Ishikawa (cell line): ENCODE data around the gene RIPOR1.

ENCODE experiments used
- CEBPB ChIP-seq: IDR thresholded peaks from 2 replicates; pipeline ENCODE4 v1.6.1; 2012
- CREB1 ChIP-seq: IDR thresholded peaks from 2 replicates; pipeline ENCODE4 v1.6.1; 2012; ENCODE audit warnings: low read depth
- EGR1 ChIP-seq: IDR thresholded peaks from 2 replicates; pipeline ENCODE4 v1.6.1; 2012
- EP300 ChIP-seq: IDR thresholded peaks from 2 replicates; pipeline ENCODE4 v1.6.1; 2012; ENCODE audit warnings: borderline replicate concordance
- FOXM1 ChIP-seq: IDR thresholded peaks from 2 replicates; pipeline ENCODE4 v1.6.1; 2012; ENCODE audit warnings: low read depth, borderline replicate concordance
- NFIC ChIP-seq: IDR thresholded peaks from 2 replicates; pipeline ENCODE4 v1.6.1; 2012
- RAD21 ChIP-seq: IDR thresholded peaks from 2 replicates; pipeline ENCODE4 v1.6.1; 2012; ENCODE audit warnings: low read depth
- REST ChIP-seq: IDR thresholded peaks from 2 replicates; pipeline ENCODE4 v1.6.1; 2012; ENCODE audit warnings: low read depth, mild to moderate bottlenecking
- TAF1 ChIP-seq: IDR thresholded peaks from 2 replicates; pipeline ENCODE4 v1.6.1; 2012; ENCODE audit warnings: low read depth, mild to moderate bottlenecking
- TCF12 ChIP-seq: IDR thresholded peaks from 2 replicates; pipeline ENCODE4 v1.6.1; 2012; ENCODE audit warnings: low read depth
- TEAD4 ChIP-seq: IDR thresholded peaks from 2 replicates; pipeline ENCODE4 v1.6.1; 2012
- YY1 ChIP-seq: IDR thresholded peaks from 2 replicates; pipeline ENCODE4 v1.6.1; 2012; ENCODE audit warnings: low read depth
- ZBTB7A ChIP-seq: IDR thresholded peaks from 2 replicates; pipeline ENCODE4 v1.6.1; 2012; ENCODE audit warnings: low read depth
- TF ChIP-seq, protein P1 (sequence below): IDR thresholded peaks from 2 replicates; pipeline ENCODE4 v1.6.1; 2012
- TF ChIP-seq, protein P2 (sequence below): IDR thresholded peaks from 2 replicates; pipeline ENCODE4 v1.6.1; 2012

Gene RIPOR1

GRCh38 chr16:67516296-67517154 lies 12.1 kb upstream of the RIPOR1 start:
- TF ChIP-seq FOXM1 (no peak), NFIC (no peak), TCF12 (no peak), TAF1 (no peak), REST (no peak), ZBTB7A (no peak), EP300 (no peak), CREB1 (no peak), RAD21 (no peak), TEAD4 (no peak), EGR1 (no peak), YY1 (no peak), CEBPB (no peak)
- TF ChIP-seq, protein P1, sequence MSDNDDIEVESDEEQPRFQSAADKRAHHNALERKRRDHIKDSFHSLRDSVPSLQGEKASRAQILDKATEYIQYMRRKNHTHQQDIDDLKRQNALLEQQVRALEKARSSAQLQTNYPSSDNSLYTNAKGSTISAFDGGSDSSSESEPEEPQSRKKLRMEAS, result no peak
- TF ChIP-seq, protein P2, sequence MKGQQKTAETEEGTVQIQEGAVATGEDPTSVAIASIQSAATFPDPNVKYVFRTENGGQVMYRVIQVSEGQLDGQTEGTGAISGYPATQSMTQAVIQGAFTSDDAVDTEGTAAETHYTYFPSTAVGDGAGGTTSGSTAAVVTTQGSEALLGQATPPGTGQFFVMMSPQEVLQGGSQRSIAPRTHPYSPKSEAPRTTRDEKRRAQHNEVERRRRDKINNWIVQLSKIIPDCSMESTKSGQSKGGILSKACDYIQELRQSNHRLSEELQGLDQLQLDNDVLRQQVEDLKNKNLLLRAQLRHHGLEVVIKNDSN, result no peak

GRCh38 chr16:67517155-67517445 lies 11.5 kb upstream of the RIPOR1 start:
- TF ChIP-seq YY1 (no peak), TAF1 (no peak), ZBTB7A (no peak), FOXM1 (no peak), EGR1 (no peak), NFIC (no peak), CEBPB (no peak), CREB1 (no peak), TEAD4 (no peak), RAD21 (no peak), EP300 (no peak), TCF12 (no peak)
- TF ChIP-seq, protein P1, result no peak
- TF ChIP-seq, protein P2, result no peak

DNA sequence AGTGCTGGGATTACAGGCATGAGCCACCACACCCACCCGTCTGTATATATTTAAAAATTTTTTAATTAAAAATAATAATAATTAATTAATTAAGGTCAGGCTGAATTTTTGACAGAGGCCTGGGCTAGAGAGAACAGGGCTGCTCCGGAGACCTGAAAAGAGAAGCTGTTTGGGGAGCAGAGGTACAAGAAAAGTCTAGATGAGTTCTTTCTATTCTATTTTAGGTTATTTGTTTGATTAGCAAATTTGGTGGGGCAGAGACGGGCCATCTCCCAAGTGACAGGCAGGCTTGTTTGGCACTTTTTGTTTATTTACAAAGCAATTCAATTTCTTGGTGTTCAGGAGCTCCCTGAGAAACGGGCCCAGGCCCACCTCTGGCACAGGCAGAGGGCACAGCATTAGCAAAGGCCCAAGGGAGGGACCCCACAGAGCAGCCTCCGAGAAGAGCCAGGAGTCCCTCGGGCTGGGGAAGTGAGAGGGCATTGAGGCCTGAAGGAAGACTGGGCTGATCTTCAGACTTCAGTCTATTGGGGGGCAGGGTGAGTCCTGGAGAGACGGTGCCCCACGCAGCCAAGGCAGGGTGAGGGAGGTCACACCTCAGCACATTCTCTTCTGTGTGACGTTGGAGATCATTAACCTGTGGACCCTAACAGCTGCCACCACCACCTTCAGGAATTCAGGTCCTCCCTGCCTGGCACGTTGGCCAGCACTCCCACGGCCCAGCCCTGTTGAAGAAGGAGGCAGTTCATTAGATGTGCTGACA lies 10.8 kb upstream of the RIPOR1 start:
- TF ChIP-seq EGR1 (no peak), EP300 (no peak), YY1 (no peak), CEBPB (no peak), ZBTB7A (no peak), RAD21 (no peak), TCF12 (no peak), CREB1 (no peak), NFIC (no peak), REST (no peak), TEAD4 (no peak), FOXM1 (no peak)
- TF ChIP-seq, protein P1, result no peak
- TF ChIP-seq, protein P2, result no peak

GRCh38 chr16:67518676-67519075 lies 10.0 kb upstream of the RIPOR1 start:
- TF ChIP-seq, protein P2, result no peak
- TF ChIP-seq NFIC (no peak), YY1 (no peak), TEAD4 (no peak), REST (no peak), ZBTB7A (no peak), RAD21 (no peak), FOXM1 (no peak), TAF1 (no peak), CREB1 (no peak), TCF12 (no peak), CEBPB (no peak), EGR1 (no peak), EP300 (no peak)
- TF ChIP-seq, protein P1, result no peak
